Thymus (tissue), 11 donors: ENCODE measurements around the gene CYB5A. TPM values are rescaled to one million over a fixed set of nuclear protein-coding genes. Genes with fewer than 3 reads are reported as not detected.
A peak's percentile ranks its signal among the peaks of the same experiment; 100 is the strongest.
"Not testable (repeated sequence)": the region's sequence is repeated elsewhere in the genome, so short reads cannot be mapped to it uniquely, and the experiment has no call there.

Source experiments
- DNase-seq, 9 donors: peaks; one replicate each; pipeline ENCODE4 v3.0.0-alpha.2; 2013; ENCODE audit warnings: low spot score in 9 of 9, low read depth in 6 of 9, missing footprints in 1 of 9
- H3K27ac ChIP-seq, 2 donors: one replicate each; pipeline ENCODE4 v1.5.1; 2013; ENCODE audit warnings: control low read depth in 1 of 2, low read depth in 1 of 2, low read length in 1 of 2, mild to moderate bottlenecking in 1 of 2, moderate library complexity in 1 of 2
- H3K27me3 ChIP-seq, 2 donors: one replicate each; pipeline ENCODE4 v1.5.1; 2013; ENCODE audit warnings: low read length in 1 of 2; ENCODE audit not compliant: control insufficient read depth in 2 of 2, insufficient read depth in 1 of 2
- H3K36me3 ChIP-seq, 2 donors: one replicate each; pipeline ENCODE4 v1.5.1; 2013; ENCODE audit warnings: low read length in 1 of 2, mild to moderate bottlenecking in 1 of 2, moderate library complexity in 1 of 2; ENCODE audit not compliant: control insufficient read depth in 2 of 2, insufficient read depth in 2 of 2
- H3K4me1 ChIP-seq, 2 donors: one replicate each; pipeline ENCODE4 v1.5.1; 2013; ENCODE audit warnings: low read length in 2 of 2; ENCODE audit not compliant: control insufficient read depth in 2 of 2, insufficient read depth in 2 of 2
- H3K4me3 ChIP-seq, 2 donors: one replicate each; pipeline ENCODE4 v1.5.1; 2013; ENCODE audit warnings: low read length in 2 of 2, control low read depth in 1 of 2, mild to moderate bottlenecking in 1 of 2
- H3K9me3 ChIP-seq, 2 donors: one replicate each; pipeline ENCODE4 v1.5.1; 2013; ENCODE audit warnings: low read length in 1 of 2, mild to moderate bottlenecking in 1 of 2; ENCODE audit not compliant: control insufficient read depth in 2 of 2, insufficient read depth in 1 of 2
- WGBS: extraction: QIAGEN DNeasy Blood & Tissue Kit; methylation state at CpG from one replicate; pipeline ENCODE4 v1.1.7; 2013; 5-methylcytosine and 5-hydroxymethylcytosine counted together
- polyA plus RNA-seq: library from polyadenylated mRNA; stranded (reverse); fragments of 200-250 nt; gene quantifications from one replicate; pipeline ENCODE4 v1.2.3, GENCODE V29; 2013
- total RNA-seq: library from RNA; stranded (reverse); fragments of 120-200 nt; gene quantifications from one replicate; pipeline ENCODE4 v1.2.4, GENCODE V29; 2013
- donor health status: healthy.

CYB5A gene
- total and polyA plus RNA-seq, 2 donors: 52.9 to 86.2 TPM

GRCh38 chr18:74290794-74291471 is 830 bp downstream of the CYB5A start:
- Histone ChIP-seq H3K4me1 (peaks cover 27 to 40% of the 10 kb centered on the region in 2 donors), H3K4me3 (peak overlapping the region; percentile 62 to 86), H3K36me3 (no peaks in the 10 kb centered on the region), H3K27ac (peak overlapping the region in 1 of 2 donors; percentile 74), H3K27me3 (peaks cover 0 to 2% of the 10 kb centered on the region in 2 donors), H3K9me3 (peaks cover 0 to 28% of the 10 kb centered on the region in 2 donors)
- 32% methylated on average over 57 of the region's 57 CpGs for WGBS
- peak in 2 of 9 donors; percentile 30 to 62 for DNase-seq

- Histone ChIP-seq H3K4me3 (no peak overlapping the region), H3K27ac (no peak overlapping the region), H3K27me3 (peaks cover 0 to 2% of the 10 kb centered on the region in 2 donors), H3K4me1 (peaks cover 34 to 49% of the 10 kb centered on the region in 2 donors), H3K9me3 (peaks cover 0 to 28% of the 10 kb centered on the region in 2 donors), H3K36me3 (no peaks in the 10 kb centered on the region)
- 98% methylated on average over 7 of the region's 7 CpGs for WGBS
- no peak for DNase-seq
Measured at GRCh38 chr18:74290021-74290420, 1.7 kb downstream of the CYB5A start.

GRCh38 chr18:74289137-74289536 is 2.6 kb downstream of the CYB5A start:
- WGBS: 91% methylated on average over 3 of the region's 3 CpGs
- peaks cover 0 to 27% of the 10 kb centered on the region in 2 donors for H3K9me3 ChIP-seq
- no peak overlapping the region for H3K27ac ChIP-seq
- DNase-seq: no peak
- no peak overlapping the region for H3K4me3 ChIP-seq
- no peaks in the 10 kb centered on the region for H3K36me3 ChIP-seq
- peaks cover 0 to 2% of the 10 kb centered on the region in 2 donors for H3K27me3 ChIP-seq
- peaks cover 40 to 57% of the 10 kb centered on the region in 2 donors for H3K4me1 ChIP-seq

- no peak overlapping the region for H3K4me3 ChIP-seq
- H3K27me3 ChIP-seq: peaks cover 0 to 2% of the 10 kb centered on the region in 2 donors
- no peak for DNase-seq
- H3K36me3 ChIP-seq: no peaks in the 10 kb centered on the region
- peaks cover 42 to 58% of the 10 kb centered on the region in 2 donors for H3K4me1 ChIP-seq
- 95% methylated on average over 9 of the region's 9 CpGs for WGBS
- no peak overlapping the region for H3K27ac ChIP-seq
- peaks cover 0 to 22% of the 10 kb centered on the region in 2 donors for H3K9me3 ChIP-seq
Measured at GRCh38 chr18:74288730-74289129, 3.0 kb downstream of the CYB5A start.

GRCh38 chr18:74288041-74288440 is 3.7 kb downstream of the CYB5A start:
- Histone ChIP-seq H3K27me3 (peaks cover 0 to 2% of the 10 kb centered on the region in 2 donors), H3K4me3 (no peak overlapping the region), H3K36me3 (no peaks in the 10 kb centered on the region), H3K9me3 (peaks cover 0 to 22% of the 10 kb centered on the region in 2 donors), H3K4me1 (peaks cover 48 to 65% of the 10 kb centered on the region in 2 donors), H3K27ac (no peak overlapping the region)
- 87% methylated on average over 5 of the region's 5 CpGs for WGBS
- DNase-seq: no peak

- Histone ChIP-seq H3K27me3 (peaks cover 0 to 2% of the 10 kb centered on the region in 2 donors), H3K36me3 (no peaks in the 10 kb centered on the region), H3K9me3 (peaks cover 0 to 18% of the 10 kb centered on the region in 2 donors), H3K4me3 (peak overlapping the region in 1 of 2 donors; percentile 20), H3K27ac (peak overlapping the region in 1 of 2 donors; percentile 81), H3K4me1 (peaks cover 60 to 72% of the 10 kb centered on the region in 2 donors)
- DNase-seq: peak in 3 of 9 donors; percentile 49 to 79 (median 62)
- 9% methylated on average over 2 of the region's 2 CpGs for WGBS
Measured at GRCh38 chr18:74286856-74287255, 4.9 kb downstream of the CYB5A start.

GRCh38 chr18:74286106-74286855 is 5.5 kb downstream of the CYB5A start:
- WGBS: 82% methylated on average over 4 of the region's 4 CpGs
- no peaks in the 10 kb centered on the region for H3K36me3 ChIP-seq
- H3K4me3 ChIP-seq: peak overlapping the region in 1 of 2 donors; percentile 20
- peaks cover 0 to 14% of the 10 kb centered on the region in 2 donors for H3K9me3 ChIP-seq
- peaks cover 0 to 2% of the 10 kb centered on the region in 2 donors for H3K27me3 ChIP-seq
- H3K4me1 ChIP-seq: peaks cover 64 to 73% of the 10 kb centered on the region in 2 donors
- DNase-seq: no peak
- peak overlapping the region; percentile 76 to 81 for H3K27ac ChIP-seq

- peaks cover 63 to 73% of the 10 kb centered on the region in 2 donors for H3K4me1 ChIP-seq
- WGBS: 81% methylated on average over 3 of the region's 3 CpGs
- H3K4me3 ChIP-seq, H3K27me3 ChIP-seq, DNase-seq, H3K9me3 ChIP-seq, H3K36me3 ChIP-seq: not testable (repeated sequence)
- peak overlapping the region; percentile 62 to 81 for H3K27ac ChIP-seq
Measured at GRCh38 chr18:74285583-74285982, 6.2 kb downstream of the CYB5A start.

- Histone ChIP-seq H3K36me3 (no peaks in the 10 kb centered on the region), H3K27ac (no peak overlapping the region), H3K4me1 (peaks cover 63 to 74% of the 10 kb centered on the region in 2 donors), H3K27me3 (no peaks in the 10 kb centered on the region), H3K9me3 (peaks cover 0 to 1% of the 10 kb centered on the region in 2 donors), H3K4me3 (no peak overlapping the region)
- WGBS: 100% methylated on average over 1 of the region's 1 CpG
- DNase-seq: no peak
Measured at GRCh38 chr18:74284980-74285355, 6.8 kb downstream of the CYB5A start.
